Sigmoid colon (tissue), 4 donors: ENCODE results near the gene FST.

Experiments
- EP300 ChIP-seq, 4 donors: sonication (generic); formaldehyde crosslinking; IDR thresholded peaks; one replicate each; pipeline ENCODE4 v1.6.1; 2017; ENCODE audit warnings: antibody characterized with exemption in 4 of 4
- TF ChIP-seq, protein P1 (sequence below), 4 experiments: fragments of 450-650 bp in 3 of 4; fragments of 200-600 bp in 1 of 4; IDR thresholded peaks; one replicate each; pipeline ENCODE4 v1.5.1; 2016 to 2019; ENCODE audit warnings: antibody characterized with exemption in 4 of 4, mild to moderate bottlenecking in 3 of 4, moderate library complexity in 2 of 4

DNA sequence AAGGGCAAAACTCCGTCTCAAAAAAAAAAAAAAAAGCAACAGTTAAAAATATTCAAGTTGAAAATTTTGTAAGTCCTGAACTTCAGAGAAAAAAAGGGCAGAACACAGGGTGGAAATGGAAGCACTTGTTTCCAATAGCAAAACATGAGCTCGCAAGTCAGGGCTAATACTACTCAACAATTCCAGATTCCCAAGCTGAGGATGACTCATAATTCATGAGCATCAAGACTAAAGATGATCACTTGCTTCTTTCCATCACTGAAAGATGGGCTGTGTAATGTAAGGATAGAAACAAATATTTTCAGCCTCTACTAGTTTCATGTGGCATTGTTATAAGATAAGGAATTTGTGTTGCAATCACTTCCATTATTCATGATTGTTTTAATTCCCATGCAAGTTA is 33.5 kb upstream of the FST start:
- TF ChIP-seq, protein P1, sequence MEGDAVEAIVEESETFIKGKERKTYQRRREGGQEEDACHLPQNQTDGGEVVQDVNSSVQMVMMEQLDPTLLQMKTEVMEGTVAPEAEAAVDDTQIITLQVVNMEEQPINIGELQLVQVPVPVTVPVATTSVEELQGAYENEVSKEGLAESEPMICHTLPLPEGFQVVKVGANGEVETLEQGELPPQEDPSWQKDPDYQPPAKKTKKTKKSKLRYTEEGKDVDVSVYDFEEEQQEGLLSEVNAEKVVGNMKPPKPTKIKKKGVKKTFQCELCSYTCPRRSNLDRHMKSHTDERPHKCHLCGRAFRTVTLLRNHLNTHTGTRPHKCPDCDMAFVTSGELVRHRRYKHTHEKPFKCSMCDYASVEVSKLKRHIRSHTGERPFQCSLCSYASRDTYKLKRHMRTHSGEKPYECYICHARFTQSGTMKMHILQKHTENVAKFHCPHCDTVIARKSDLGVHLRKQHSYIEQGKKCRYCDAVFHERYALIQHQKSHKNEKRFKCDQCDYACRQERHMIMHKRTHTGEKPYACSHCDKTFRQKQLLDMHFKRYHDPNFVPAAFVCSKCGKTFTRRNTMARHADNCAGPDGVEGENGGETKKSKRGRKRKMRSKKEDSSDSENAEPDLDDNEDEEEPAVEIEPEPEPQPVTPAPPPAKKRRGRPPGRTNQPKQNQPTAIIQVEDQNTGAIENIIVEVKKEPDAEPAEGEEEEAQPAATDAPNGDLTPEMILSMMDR (IDR thresholded peaks at IDR 0.05), result no peak
- TF ChIP-seq EP300 (IDR thresholded peaks at IDR 0.05), result no peak
